ENCODE results near the gene MRGPRX2. TPM values are rescaled to one million over a fixed set of nuclear protein-coding genes. Genes with fewer than 3 reads are reported as not detected.
A peak's percentile ranks its signal among the peaks of the same experiment; 100 is the strongest.

Gene MRGPRX2
- total and polyA plus RNA-seq, 12 donors: not detected

DNA sequence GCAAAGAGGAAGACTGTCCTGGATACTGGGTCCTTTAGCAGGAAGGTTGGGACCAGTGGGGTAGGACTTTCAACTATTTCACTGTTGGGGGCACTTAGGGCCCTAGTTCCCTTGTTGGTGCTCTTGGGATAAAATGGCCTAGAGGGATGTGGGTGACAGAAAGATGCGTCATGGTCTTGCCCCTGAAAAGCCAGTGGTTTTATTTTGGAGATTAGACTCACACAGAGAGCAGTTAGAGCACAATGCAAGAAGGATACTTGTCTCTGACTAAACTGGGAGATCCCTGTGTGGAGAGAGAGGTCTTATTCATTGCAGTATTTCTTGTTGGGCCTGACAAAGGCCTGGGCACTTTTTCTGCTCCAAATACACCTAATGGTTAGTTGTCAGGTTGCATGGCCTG, 22.6 kb upstream of the MRGPRX2 start:
- H3K4me3 ChIP-seq: no peak overlapping the region
- H3K27me3 ChIP-seq: no peaks in the 10 kb centered on the region
- H3K9me3 ChIP-seq (replicated peaks in 1 of 3): no peaks in the 10 kb centered on the region
- no peaks in the 10 kb centered on the region for H3K36me3 ChIP-seq (replicated peaks in 1 of 2)
- intact Hi-C loops (cut with DNase I): no loop called here
- H3K27ac ChIP-seq: no peak overlapping the region
- WGBS, 4 donors: 92 to 100% (median 93%) methylated on average over 1 of the region's 1 CpG
- H3K4me1 ChIP-seq (replicated peaks in 1 of 2): peaks cover 0 to 17% of the 10 kb centered on the region in 2 donors
- DNase-seq: no peak
- TF ChIP-seq POLR2A (IDR thresholded peaks at IDR 0.05): no peak
- TF ChIP-seq CTCF (IDR thresholded peaks at IDR 0.05): no peak

GRCh38 chr11:19080579-19080993, 20.1 kb upstream of the MRGPRX2 start:
- peak; percentile 56 to 88 (median 83) for DNase-seq
- peak overlapping the region in 2 of 5 donors; percentile 61 to 75 for H3K27ac ChIP-seq
- no peaks in the 10 kb centered on the region for H3K36me3 ChIP-seq (replicated peaks in 1 of 2)
- H3K9me3 ChIP-seq (replicated peaks in 1 of 3): no peaks in the 10 kb centered on the region
- no peak overlapping the region for H3K4me3 ChIP-seq
- intact Hi-C loops (cut with DNase I): no loop called here
- WGBS, 4 donors: 41 to 50% (median 43%) methylated on average over 6 of the region's 6 CpGs
- peaks cover 0 to 22% of the 10 kb centered on the region in 2 donors for H3K4me1 ChIP-seq (replicated peaks in 1 of 2)
- TF ChIP-seq POLR2A (IDR thresholded peaks at IDR 0.05) (no peak), CTCF (IDR thresholded peaks at IDR 0.05) (no peak)
- no peaks in the 10 kb centered on the region for H3K27me3 ChIP-seq

DNA sequence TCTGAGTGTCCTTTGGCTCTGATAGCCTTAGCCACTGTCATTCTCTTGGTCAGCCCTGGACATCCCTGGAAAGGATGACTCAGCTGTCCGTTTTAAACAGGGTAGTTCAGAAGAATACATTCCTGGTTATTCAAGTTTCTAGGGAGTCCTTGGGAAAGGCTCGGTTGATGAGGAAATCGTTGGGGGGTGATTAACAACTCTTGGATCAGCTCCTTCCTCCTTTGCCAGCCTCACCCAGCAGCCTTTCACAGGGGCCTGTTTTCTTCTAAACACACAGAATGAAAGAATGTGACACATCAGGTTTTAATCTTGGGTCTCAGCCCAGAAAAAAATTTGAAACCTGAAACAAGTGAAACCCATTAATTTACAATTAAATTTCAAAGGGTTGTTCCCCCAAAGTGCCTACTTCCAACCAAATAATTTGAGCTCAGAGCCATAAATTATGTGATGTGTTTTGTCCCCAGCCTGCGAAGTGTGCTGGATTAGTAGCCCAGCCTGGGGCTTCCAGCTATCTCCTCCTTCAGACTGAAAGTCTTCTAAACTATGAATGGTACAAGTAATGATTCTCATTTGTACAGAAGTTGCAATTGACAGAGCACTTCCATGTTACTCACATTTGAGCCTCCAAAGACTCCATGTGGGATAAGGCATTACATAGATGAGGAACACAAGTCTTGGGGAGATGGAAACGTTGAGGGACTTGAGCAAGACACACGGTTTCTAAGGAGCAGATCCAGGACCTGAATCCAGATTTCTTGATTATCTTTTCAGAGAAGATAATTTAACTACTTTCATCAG, 19.3 kb upstream of the MRGPRX2 start:
- H3K9me3 ChIP-seq (replicated peaks in 1 of 3): no peaks in the 10 kb centered on the region
- H3K4me1 ChIP-seq (replicated peaks in 1 of 2): peaks cover 0 to 22% of the 10 kb centered on the region in 2 donors
- 35 to 38% (median 37%) methylated on average over 6 of the region's 6 CpGs for WGBS, 4 donors
- no peaks in the 10 kb centered on the region for H3K36me3 ChIP-seq (replicated peaks in 1 of 2)
- H3K27ac ChIP-seq: peak overlapping the region in 4 of 5 donors; percentile 28 to 75 (median 45)
- peak; percentile 62 to 89 (median 81) for DNase-seq
- H3K27me3 ChIP-seq: no peaks in the 10 kb centered on the region
- intact Hi-C loops (cut with DNase I): loop anchor here (10.0 kb wide), 3 partner anchors 165 to 665 kb away; partner anchors contain the start of gene E2F8 (in 1 of the 2)
- H3K4me3 ChIP-seq: no peak overlapping the region
- TF ChIP-seq CTCF (IDR thresholded peaks at IDR 0.05) (no peak), POLR2A (IDR thresholded peaks at IDR 0.05) (no peak)

DNA sequence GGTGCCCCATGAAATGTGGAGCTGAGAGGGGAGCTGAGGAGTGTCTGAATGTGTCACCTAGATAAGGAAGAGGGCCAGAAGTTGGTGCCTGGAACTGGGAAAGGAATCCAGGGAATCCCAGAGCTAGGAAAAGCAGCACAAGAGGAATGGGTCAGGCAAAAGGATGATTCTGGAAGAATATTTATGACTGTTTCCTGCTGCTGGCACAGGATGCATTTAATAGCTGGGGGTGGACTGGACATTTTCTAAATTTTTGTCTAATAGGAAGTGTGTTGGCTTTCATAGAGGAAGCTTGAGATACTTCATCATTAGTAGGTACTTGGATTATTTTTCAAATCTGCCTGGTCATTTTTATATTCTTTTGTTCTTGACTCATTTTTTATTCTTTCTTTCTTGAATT, 17.4 kb upstream of the MRGPRX2 start:
- Histone ChIP-seq H3K9me3 (replicated peaks in 1 of 3) (no peaks in the 10 kb centered on the region), H3K27ac (no peak overlapping the region), H3K4me1 (replicated peaks in 1 of 2) (peaks cover 0 to 22% of the 10 kb centered on the region in 2 donors), H3K27me3 (no peaks in the 10 kb centered on the region), H3K36me3 (replicated peaks in 1 of 2) (no peaks in the 10 kb centered on the region), H3K4me3 (no peak overlapping the region)
- no peak for DNase-seq
- TF ChIP-seq POLR2A (IDR thresholded peaks at IDR 0.05) (no peak), CTCF (IDR thresholded peaks at IDR 0.05) (no peak)
- intact Hi-C loops (cut with DNase I): loop anchor here (10.0 kb wide), 3 partner anchors 167 to 667 kb away; partner anchors contain the start of gene E2F8 (in 1 of the 2)
